ENCODE measurements around the gene ENTPD7. TPM values are rescaled to one million over a fixed set of nuclear protein-coding genes. Genes with fewer than 3 reads are reported as not detected.

Gene ENTPD7
- total RNA-seq, 2 donors from 2014 or later: 3.5 to 3.7 TPM

DNA sequence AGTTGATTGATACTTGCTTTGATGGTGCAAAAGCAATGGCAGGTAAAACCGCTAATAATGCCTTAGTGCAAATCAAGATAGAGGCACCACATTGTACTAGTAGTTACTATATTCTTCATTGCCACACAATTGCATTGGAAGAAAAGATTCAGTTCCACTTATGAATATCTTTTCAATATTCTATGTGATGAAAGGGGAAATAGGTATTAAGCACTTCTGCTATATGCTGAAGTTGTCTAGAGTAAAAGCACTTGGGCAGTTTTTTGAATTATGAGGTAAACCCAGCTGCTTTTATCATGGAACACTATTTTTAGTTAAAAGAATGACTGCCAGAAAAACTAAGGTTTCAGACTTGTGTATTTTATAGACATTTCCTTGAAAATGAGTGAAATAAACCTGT is 15.5 kb downstream of the ENTPD7 start:
- DNase-seq (ENCODE audit: low spot score): no peak
- Histone ChIP-seq H3K9me3 (no peaks in the 10 kb centered on the region), H3K27ac (no peak overlapping the region), H3K4me3 (no peak overlapping the region), H3K27me3 (no peaks in the 10 kb centered on the region), H3K4me1 (no peaks in the 10 kb centered on the region), H3K36me3 (peaks cover 8% of the 10 kb centered on the region)
- TF ChIP-seq, protein P1, sequence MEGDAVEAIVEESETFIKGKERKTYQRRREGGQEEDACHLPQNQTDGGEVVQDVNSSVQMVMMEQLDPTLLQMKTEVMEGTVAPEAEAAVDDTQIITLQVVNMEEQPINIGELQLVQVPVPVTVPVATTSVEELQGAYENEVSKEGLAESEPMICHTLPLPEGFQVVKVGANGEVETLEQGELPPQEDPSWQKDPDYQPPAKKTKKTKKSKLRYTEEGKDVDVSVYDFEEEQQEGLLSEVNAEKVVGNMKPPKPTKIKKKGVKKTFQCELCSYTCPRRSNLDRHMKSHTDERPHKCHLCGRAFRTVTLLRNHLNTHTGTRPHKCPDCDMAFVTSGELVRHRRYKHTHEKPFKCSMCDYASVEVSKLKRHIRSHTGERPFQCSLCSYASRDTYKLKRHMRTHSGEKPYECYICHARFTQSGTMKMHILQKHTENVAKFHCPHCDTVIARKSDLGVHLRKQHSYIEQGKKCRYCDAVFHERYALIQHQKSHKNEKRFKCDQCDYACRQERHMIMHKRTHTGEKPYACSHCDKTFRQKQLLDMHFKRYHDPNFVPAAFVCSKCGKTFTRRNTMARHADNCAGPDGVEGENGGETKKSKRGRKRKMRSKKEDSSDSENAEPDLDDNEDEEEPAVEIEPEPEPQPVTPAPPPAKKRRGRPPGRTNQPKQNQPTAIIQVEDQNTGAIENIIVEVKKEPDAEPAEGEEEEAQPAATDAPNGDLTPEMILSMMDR (IDR thresholded peaks at IDR 0.05): no peak

DNA sequence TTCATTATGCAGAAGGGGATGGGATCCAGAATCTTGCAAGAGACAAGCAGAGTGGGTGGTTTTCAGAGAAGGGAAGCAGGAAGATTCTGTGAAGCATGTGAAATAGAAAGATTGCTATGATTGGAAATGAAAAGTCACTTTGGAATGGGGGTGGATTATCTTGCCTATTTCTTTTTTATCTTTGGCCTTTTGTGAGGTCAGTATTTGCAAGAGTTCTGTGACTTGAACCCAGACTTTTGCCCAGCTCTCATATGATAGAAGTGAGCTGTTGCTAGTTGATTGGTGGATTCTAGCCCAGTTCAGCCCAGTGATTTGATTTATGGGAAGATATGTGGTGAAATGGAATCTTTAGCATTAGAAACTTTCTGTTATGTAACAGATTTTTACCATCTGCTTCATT is 17.1 kb downstream of the ENTPD7 start:
- no peaks in the 10 kb centered on the region for H3K9me3 ChIP-seq
- no peak overlapping the region for H3K4me3 ChIP-seq
- TF ChIP-seq, protein P1 (IDR thresholded peaks at IDR 0.05): no peak
- no peak for DNase-seq (ENCODE audit: low spot score)
- H3K27me3 ChIP-seq: no peaks in the 10 kb centered on the region
- peaks cover 18% of the 10 kb centered on the region for H3K36me3 ChIP-seq
- peaks cover 0 to 4% of the 10 kb centered on the region in 2 donors for H3K4me1 ChIP-seq
- no peak overlapping the region for H3K27ac ChIP-seq

DNA sequence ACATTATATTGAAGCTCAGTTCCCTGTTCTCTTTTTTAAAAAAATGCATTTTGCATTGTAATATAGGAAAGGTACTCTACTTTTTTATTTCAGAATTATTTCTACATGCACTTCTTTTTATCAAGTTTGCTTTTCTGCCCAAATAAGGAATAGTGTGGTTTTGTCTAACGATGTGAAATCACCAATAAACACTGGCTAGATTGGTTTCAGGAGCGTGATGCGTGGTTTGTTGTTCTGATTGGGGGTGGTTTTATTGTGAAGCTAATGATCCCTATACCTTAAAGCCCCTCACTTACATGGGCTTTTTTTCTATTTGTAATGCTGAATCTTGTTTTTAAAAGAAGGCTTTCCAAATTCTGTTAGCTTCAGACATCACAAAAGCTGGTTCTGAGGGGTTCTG is 17.6 kb downstream of the ENTPD7 start:
- Histone ChIP-seq H3K27me3 (no peaks in the 10 kb centered on the region), H3K36me3 (peaks cover 18% of the 10 kb centered on the region), H3K9me3 (no peaks in the 10 kb centered on the region), H3K4me3 (no peak overlapping the region), H3K27ac (no peak overlapping the region), H3K4me1 (peaks cover 0 to 9% of the 10 kb centered on the region in 2 donors)
- TF ChIP-seq, protein P1 (IDR thresholded peaks at IDR 0.05): no peak
- DNase-seq (ENCODE audit: low spot score): no peak

GRCh38 chr10:99678921-99679320 is 19.6 kb downstream of the ENTPD7 start:
- TF ChIP-seq, protein P1 (IDR thresholded peaks at IDR 0.05): no peak
- DNase-seq (ENCODE audit: low spot score): no peak
- no peak overlapping the region for H3K4me3 ChIP-seq
- H3K9me3 ChIP-seq: no peaks in the 10 kb centered on the region
- no peak overlapping the region for H3K27ac ChIP-seq
- peaks cover 18% of the 10 kb centered on the region for H3K36me3 ChIP-seq
- no peaks in the 10 kb centered on the region for H3K27me3 ChIP-seq
- peaks cover 0 to 10% of the 10 kb centered on the region in 2 donors for H3K4me1 ChIP-seq

- Histone ChIP-seq H3K27ac (no peak overlapping the region), H3K9me3 (no peaks in the 10 kb centered on the region), H3K4me1 (peaks cover 0 to 10% of the 10 kb centered on the region in 2 donors), H3K4me3 (no peak overlapping the region), H3K27me3 (no peaks in the 10 kb centered on the region), H3K36me3 (peaks cover 18% of the 10 kb centered on the region)
- TF ChIP-seq, protein P1 (IDR thresholded peaks at IDR 0.05): no peak
- no peak for DNase-seq (ENCODE audit: low spot score)
These were observed 22.2 kb downstream of the ENTPD7 start for GRCh38 chr10:99681553-99681952.

DNA sequence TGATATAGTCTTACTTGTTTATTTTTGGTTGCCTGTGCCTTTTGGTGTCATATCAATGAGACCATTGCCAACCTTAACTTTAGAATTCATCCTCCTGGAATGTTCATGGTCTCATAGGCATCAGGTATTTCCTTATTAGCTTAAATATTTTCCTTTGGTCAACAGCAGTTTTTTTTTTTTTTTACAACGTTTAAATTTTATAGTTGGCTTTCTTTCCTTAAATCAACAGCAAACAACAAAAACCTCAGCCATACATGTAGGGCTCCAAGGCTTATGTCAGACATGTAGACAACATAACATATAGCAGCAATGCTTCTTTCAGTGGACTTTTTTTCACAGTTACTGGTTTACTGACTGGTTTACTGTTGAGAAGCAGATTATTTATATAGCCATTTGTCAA is 22.7 kb downstream of the ENTPD7 start:
- DNase-seq (ENCODE audit: low spot score): no peak
- no peak overlapping the region for H3K4me3 ChIP-seq
- H3K36me3 ChIP-seq: peaks cover 18% of the 10 kb centered on the region
- H3K4me1 ChIP-seq: peaks cover 0 to 10% of the 10 kb centered on the region in 2 donors
- H3K27ac ChIP-seq: no peak overlapping the region
- TF ChIP-seq, protein P1 (IDR thresholded peaks at IDR 0.05): no peak
- no peaks in the 10 kb centered on the region for H3K27me3 ChIP-seq
- H3K9me3 ChIP-seq: no peaks in the 10 kb centered on the region
